ENCODE results near the gene MASP1.

DNA sequence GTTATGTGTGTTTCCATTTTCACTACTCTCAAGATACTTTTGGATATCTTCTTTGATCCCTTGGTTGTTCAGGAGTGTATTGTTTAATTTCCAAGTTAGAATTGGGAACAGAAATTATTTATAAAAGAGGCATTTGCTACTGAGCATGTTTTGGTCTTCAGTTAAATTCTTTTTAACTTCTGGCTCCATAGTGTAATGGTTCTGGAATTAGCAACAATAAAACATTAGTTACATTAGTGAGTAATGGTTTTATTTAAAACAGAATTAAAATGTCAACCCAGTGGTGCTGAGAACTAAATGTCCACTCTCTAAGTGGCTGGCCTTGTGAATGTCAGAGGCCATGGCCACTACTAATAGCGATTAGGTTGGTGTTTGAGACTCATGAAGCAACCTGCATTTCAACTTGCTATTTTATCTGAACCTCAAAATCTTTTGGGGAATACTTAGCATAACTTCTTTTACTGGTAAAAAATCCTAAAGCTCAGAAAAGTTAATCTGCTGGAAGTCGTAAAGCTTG lies 19.5 kb upstream of the MASP1 start:
- TF ChIP-seq, protein P1, sequence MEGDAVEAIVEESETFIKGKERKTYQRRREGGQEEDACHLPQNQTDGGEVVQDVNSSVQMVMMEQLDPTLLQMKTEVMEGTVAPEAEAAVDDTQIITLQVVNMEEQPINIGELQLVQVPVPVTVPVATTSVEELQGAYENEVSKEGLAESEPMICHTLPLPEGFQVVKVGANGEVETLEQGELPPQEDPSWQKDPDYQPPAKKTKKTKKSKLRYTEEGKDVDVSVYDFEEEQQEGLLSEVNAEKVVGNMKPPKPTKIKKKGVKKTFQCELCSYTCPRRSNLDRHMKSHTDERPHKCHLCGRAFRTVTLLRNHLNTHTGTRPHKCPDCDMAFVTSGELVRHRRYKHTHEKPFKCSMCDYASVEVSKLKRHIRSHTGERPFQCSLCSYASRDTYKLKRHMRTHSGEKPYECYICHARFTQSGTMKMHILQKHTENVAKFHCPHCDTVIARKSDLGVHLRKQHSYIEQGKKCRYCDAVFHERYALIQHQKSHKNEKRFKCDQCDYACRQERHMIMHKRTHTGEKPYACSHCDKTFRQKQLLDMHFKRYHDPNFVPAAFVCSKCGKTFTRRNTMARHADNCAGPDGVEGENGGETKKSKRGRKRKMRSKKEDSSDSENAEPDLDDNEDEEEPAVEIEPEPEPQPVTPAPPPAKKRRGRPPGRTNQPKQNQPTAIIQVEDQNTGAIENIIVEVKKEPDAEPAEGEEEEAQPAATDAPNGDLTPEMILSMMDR (IDR thresholded peaks at IDR 0.05) = no peak
- no peak for TF ChIP-seq POLR2A (IDR thresholded peaks at IDR 0.05)

Measured in lower leg skin (tissue), 3 donors.